GM19468 (cell line): ENCODE results near the gene IGF2BP3.

Experiments used
- ATAC-seq: cut with Tn5 transposase; IDR thresholded peaks from one replicate; pipeline ENCODE4 v1.9.1; 2021; ENCODE audit warnings: mild to moderate bottlenecking, moderate library complexity, moderate number of reproducible peaks; ENCODE audit not compliant: unreplicated experiment; ENCODE audit errors: extremely low read depth

The IGF2BP3 gene

DNA sequence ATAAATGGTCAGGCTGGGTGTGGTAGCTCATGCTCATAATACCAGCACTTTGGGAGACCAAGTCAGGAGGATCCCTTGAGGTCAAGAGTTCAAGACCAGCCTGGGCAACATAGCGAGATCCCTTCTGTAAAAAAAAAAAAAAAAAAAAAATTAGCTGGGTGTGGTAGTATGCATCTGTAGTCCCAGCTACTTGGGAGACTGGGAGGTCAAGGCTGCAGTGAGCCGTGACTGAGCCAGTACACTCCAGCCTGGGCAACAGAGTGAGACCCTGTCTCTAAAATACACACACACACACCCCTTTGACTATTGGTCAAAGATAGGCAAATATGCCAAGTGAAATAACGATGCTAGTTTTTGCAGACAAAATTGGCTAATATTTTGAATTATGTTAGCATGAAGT is 80.6 kb downstream of the IGF2BP3 start:
- ATAC-seq, result no peak

DNA sequence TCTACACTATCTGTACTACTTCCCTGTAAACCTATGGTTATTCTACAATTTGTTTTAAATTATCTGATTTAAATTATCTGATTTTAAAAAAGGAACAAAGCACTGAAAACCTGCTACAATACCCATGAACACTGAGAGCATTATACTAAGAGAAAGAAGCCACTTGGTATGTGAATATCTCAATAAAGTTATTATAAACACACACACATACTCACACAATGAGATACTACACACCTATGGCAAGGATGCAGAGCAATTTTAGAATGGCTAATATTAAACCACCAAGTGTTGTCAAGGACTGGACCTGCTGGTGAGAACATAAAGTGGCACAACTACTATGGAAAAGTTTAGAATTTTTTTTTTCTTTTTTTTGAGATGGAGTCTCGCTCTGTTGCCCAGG is 82.7 kb downstream of the IGF2BP3 start:
- ATAC-seq, result no peak

DNA sequence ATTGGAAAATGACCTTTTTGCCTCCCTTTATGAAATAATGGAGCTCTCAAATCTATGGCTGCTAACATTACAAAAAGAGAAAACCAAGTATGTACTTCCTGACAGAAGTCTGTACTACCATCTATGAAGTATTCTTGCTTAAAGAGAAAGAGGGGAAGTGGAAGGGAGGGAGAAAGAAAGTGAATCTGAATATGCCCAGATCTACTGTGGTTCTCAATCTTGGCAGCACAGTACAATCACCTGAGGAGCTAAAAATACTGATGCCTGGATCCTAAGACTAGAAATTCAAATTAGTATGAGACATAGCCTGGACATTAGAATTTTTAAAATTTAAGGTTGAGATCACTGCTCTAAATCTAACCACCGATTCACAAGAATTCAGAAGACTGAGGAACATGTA is 85.2 kb downstream of the IGF2BP3 start:
- ATAC-seq, result no peak

DNA sequence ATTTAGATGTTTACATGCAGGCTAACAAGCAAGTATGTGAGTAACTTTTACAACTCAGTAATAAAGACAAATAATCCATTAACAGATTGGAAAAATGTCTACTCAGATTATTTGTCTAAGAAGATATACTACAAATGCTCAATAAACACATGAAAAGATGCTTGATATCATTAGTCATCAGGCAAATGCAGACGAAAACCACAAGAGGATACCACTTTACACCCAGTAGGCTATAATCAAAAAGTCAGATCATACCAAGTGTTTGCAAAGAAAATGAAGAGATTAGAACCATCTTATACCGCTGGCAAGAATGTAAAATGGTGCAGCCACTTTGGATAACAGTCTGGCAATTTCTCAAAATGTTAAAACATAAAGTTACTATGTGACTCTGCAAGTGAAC is 87.1 kb downstream of the IGF2BP3 start:
- no peak for ATAC-seq

DNA sequence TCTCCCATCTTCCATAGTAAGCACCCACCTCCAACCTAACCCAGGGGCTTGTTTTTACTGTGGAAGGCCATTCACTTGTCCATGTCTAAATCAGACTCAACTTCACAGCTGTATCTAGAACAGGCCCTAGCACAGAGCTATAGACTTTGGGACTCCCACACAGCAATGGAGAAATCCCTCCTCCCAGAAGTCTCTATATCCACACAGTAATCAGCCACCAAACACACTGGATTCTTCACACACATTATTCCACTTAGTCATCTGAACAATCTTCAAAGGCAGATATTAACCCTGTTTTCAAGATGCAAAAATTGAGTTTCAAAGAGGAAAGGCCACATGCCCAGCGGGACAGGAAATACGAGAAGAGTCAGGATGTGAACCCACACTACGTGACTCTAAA is 89.3 kb downstream of the IGF2BP3 start:
- no peak for ATAC-seq

DNA sequence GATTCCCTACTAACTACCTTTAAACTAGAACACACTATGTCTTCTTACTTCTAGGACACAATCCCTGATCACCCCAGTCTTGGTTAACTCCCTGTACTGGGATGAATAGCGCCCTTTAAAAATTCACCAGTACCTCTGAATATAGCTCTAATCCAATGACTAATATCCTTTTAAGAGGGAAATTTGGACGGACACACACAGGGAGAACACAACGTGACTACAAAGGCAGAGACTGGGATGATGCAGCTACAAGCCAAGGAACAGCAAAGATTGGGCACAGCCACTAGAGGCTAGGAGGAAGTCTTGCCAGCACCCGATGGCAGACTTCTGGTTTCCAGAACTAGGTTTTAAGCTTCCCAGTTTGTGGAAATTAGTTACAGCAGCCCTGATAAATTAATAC is 89.7 kb downstream of the IGF2BP3 start:
- ATAC-seq, result no peak

DNA sequence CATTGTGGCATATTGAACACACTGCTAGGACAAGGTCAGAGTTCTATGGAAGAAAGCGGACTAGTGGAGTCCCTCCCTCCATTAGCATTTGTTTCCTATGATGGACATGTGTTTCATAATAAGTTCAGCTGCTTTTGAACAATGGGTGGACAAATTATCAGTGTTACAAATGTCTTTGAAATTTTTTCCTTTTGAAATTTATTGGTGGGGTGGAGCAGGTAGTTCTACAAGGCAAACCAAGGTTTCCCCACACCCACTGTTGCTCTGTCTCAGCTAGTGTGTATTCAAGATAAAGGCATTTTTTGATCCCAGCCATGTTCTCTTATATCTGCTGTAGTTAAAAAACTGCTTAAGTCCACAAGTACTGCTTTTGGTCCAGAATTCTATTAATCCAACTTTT is 91.3 kb downstream of the IGF2BP3 start:
- ATAC-seq, result no peak

DNA sequence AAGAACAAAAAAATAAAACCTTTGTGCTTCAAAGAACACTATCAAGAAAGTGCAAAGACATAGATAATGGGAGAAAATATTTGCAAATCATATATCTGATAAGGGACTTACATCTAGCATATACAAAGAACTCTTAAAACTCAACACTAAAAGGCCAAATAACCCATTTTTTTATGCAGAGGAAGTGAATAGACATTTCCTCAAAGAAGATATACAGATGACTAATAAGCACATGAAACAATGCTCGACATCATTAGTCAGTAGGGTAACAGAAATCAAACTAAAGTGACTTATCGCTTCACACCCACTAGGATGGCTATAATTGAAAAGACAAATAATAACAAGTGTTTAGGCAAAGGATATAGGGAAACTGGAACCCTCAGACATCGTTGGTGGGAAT is 93.2 kb downstream of the IGF2BP3 start:
- ATAC-seq, result no peak

DNA sequence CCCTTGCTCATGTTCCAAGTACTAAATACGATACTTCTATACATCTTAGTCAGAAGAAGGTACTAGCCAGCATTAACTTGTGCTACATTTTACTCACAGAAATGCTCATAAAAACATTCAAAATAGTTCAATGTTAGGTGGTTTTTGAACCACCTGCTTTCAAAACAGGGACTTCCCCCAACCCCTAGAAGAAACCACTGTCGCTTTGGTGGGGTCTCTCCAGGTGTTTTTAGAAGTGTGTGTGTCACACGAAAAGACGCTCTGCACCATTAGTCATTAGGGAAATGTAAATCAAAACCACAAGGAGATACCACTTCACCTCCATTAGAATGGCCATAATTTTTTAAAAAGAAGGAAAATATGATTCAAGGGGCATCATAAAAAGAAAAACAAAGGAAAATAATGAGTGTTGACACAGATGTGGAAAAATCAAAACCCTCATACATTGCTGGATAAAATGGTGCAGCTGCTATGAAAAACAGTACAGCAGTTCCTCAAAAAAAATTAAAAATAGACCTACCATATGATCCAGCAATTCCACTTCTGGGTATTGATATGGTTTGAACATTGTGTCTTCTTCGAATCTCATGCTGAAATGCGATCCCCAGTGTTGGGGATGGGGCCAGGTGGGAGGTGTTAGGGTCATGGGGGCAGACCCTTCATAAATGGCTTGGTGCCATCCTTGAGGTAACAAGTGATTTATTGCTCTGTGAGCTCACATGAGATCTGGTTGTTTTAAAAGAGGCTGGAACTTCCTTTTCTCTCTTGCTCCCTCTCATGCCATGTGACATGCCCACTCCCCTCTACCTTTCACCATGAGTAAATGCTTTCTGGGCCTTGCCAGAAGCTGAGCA is 96.9 kb downstream of the IGF2BP3 start:
- ATAC-seq, result peak; percentile 48

DNA sequence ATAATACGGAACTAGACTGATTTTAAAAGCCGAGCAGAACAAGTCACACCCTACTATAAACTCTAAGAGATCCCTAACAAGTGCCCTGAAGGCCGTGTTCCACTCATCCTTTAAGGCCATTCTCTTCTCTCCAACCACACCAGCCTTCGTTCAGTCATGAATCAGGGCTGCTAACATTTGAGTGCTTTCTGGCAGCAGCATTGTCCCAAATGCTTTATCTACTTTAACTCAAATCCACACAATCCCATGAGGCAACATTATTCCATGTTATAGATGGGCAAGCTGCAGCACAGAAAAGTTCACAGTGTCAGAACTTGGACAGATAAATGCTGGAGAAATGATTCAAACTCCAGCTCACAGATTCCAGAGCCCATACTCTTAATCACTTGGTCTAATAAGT is 97.7 kb downstream of the IGF2BP3 start:
- no peak for ATAC-seq

DNA sequence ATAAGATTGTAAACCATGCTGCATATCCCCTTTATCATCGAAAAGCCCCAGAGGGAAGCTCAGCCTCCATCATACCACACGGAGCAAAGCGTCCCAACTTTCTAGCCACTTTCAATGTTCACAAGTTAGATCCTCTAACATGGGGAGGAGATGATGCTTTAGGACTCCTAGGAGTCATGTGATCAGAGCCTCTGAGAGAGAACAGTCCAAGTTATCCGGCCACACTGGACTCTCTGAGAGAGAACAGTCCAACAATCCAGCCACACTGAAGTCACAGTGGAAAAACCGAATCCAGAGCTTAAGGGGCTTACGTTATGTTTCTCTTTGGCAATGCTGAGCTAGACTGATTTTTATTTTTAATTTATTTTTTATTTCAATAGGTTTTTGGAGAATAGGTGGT is 98.6 kb downstream of the IGF2BP3 start:
- no peak for ATAC-seq

DNA sequence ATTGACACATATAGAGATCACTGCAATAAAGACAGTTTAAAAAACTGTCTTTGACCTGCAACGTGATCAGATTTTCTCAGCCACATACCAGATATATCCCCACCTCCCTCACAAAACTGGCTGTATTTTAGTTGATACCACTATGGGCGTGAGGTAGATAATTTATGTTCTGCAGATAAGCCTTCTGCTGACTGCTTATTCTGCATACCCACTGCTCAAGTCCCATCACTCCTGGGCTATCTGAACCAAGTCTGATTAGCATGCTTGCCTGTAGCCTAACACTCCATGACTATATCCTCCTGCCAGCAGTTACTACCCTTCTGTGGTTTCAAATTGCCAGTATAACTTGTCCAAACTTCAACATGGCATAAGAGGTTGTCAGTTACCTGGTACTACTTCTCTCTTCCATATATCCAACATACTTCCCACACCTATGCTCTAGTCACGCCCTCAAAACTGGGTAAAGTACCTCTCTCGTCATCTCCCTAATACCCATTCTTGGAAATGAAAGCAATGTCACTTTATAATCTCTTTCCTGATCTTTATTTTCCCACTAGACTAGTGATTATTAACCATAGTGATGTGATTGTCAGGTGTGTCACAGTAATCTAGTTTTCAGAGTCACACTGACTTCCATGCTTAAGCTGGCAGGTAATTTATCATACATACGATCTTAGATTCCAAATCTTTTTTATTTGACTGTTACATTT is 100.4 kb downstream of the IGF2BP3 start:
- no peak for ATAC-seq

DNA sequence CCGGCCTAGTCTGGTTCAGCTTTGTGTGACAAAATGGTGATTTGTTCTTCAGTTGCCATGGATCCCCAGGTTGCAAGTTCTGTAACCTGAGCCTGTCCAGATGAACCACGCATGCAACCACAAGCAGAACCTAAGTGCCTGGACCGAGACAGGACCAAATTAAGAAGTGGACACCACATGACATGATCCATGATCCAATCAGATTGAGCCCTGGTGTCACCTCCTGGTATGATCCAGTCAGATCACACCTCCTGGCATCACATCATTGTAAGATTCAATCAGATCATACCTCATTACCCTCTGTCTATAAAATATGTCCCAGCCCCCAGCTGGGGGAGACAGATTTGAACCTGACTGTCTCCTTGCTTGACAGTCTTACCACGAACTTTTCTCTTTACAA is 101.2 kb downstream of the IGF2BP3 start:
- ATAC-seq, result no peak

DNA sequence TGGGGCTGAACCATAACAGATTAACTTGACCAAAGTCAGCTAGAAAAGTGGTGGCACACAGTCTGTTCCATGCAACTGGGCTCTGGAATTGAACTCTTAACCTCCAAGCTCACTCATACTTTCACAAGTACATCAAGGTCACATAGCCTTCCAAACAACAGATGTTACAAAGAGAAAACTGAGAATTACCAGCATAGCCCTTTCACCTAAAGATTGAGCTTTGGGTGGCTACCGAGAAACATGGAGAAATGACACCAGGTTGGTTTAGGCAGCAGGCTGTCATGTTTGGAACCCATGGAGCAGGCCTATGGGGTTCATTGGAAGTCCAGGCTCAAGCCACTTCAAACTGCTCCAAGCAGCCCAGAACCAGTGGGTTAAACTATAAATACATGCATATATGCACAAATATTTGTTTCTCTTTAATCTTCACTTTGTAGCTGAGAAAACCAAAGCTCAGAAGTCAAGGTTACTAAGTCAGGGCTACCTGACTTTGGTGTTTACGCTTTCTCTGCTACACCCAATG is 112.1 kb downstream of the IGF2BP3 start:
- no peak for ATAC-seq

DNA sequence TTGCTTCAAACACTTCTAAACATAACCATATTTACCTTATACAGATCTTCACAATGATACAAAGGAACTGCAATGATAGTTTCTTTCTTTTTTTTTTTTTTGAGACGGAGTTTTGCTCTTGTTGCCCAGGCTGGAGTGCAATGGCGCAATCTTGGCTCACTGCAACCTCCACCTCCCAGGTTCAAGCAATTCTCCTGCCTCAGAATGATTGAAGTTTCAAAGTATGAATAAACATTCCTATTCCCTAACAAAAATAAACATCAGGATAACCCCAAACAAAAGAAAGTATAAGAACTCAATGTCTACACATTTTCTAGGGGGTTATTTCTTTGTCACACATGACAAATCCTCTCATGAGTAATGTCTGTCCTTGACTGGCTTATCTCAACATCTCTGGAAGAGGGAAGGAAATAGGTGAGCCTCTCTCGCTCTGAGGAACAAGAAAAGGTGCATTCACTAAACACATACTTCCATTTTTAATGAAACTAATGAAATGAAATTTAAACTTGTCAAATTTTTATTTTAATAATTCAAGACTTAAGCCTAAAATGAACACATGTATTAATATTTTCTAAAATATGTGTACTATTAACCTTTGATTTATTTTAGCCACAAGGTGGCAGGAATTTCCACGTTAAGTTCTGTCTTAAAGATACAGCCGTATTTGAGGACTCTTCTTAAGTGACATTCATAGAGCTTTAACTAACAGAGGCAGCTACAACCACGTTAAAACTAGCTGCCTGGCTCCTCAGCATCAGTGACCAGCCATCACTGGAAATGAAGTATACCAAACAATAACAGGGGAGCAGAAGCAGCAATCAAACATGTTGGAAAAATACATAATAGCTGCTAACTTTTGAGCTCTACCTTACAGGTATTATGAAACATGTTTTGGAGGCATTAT is 112.8 kb downstream of the IGF2BP3 start:
- ATAC-seq, result no peak

DNA sequence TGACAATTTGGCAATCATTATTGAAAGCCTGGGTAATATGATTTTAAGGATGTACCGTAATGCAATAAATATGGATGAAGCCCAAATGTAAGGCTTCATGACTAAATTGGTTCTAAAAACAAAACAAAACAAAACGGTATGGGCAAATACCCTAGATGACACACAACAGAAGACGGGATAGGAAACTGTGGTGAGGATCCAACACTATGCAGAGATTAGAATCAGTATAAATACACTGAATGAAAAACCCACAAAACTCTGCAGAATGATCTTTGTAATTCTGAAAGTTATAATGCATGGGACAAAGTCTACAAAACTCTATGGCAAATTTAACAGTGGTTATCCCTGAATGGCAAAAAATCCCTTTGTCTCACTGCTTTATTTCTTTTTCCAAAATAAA is 113.6 kb downstream of the IGF2BP3 start:
- ATAC-seq, result no peak

DNA sequence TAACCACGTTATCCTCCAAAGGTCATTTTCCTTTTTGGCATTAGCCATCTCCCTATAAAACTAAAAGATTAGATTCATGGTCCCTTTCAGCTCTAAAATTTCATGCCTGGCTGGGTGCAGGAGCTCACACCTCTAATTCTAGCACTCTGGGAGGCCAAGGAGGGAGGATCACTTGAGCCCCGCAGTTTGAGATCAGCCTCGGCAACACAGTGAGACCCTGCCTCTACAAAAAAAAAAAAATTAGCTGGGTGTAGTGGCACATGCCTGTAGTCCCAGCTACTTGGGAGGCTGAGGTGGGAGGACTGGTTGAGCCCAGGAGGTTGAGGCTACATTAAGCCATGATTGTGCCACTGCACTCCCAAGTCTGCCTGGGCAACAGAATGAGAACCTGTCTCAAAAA is 114.1 kb downstream of the IGF2BP3 start:
- no peak for ATAC-seq

DNA sequence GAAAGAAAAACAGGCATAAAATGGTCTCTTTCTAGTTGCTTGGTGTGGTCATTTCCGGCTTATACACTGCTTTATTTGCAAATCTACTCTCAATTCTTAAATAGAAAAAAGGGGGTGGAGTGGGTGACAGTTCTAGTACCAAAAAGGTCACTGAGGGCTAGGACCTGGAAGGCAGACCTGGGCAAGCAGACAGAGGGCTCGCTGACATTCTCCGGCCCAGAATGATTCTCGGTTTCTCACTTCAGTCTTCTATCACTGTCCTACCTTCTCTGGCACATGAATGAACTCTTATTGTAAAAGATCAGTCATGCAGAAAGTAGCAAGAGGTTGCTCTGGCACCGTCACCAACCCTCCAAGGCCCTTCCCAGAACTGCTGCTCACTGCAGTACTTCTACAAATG is 117.1 kb downstream of the IGF2BP3 start:
- no peak for ATAC-seq

DNA sequence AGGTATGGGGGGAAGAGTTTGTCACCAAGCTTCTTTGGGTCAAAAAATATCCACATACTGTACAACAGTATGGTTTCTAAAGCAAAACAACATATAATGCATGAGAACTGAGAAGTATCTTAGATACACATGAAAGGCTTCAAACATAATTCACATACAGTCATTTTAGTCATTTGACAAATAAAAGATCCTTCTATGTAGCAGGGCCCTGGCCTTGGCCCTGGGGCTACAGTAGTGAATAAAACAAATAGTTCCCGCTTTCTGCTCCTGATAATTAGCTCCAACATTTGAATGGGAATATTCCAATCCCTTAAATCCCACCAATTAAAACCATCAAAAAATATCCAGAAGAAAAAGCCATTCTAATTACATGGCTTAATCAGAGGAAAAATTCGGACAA is 119.8 kb downstream of the IGF2BP3 start:
- no peak for ATAC-seq

DNA sequence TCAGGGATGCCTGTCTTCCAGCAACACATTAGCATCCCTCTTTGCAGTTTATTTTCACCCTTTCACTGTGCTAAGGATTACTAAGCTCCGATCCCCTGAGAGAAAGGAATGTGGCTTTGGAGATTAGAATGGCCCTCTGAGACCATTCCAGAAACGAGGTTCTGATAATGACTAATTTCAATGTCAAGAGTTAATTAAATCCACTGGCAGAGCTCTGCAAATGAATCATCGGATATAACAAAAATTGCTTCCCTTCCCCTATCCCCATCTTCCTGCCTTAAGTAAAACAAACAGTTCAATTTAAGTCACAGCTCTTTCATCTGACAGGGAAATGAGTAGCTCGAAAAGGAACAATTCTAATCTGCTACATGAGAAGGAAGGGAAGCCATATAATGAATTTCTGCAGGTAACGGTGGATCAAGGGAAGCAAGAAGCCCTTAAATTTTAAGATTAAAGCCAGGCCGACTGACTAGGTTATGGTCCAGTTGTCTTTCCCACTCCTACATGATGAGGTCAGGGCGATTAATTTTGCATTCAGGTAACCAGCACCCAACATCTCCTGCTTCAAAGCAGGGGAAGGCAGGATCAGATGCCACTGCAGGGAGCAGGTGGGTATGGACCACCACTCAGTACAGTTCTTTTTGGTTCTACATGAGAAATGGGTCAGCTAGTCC is 120.7 kb downstream of the IGF2BP3 start:
- ATAC-seq, result no peak
